ENCODE data around the gene TBC1D22A.

TBC1D22A gene

GRCh38 chr22:47060718-47061117 lies 298.3 kb downstream of the TBC1D22A start:
- DNase-seq (ENCODE audit: low spot score): no peak

GRCh38 chr22:47061226-47061625 lies 298.8 kb downstream of the TBC1D22A start:
- no peak for DNase-seq (ENCODE audit: low spot score)

GRCh38 chr22:47062126-47062525 lies 299.7 kb downstream of the TBC1D22A start:
- no peak for DNase-seq (ENCODE audit: low spot score)

GRCh38 chr22:47063071-47063509 lies 300.6 kb downstream of the TBC1D22A start:
- DNase-seq (ENCODE audit: low spot score): no peak

- no peak for DNase-seq (ENCODE audit: low spot score)
These were observed 301.2 kb downstream of the TBC1D22A start for GRCh38 chr22:47063606-47064005.

- DNase-seq (ENCODE audit: low spot score): no peak
These were observed 301.6 kb downstream of the TBC1D22A start for GRCh38 chr22:47064016-47064415.

- DNase-seq (ENCODE audit: low spot score): no peak
These were observed 302.0 kb downstream of the TBC1D22A start for GRCh38 chr22:47064416-47064815.

GRCh38 chr22:47065756-47066615 lies 303.5 kb downstream of the TBC1D22A start:
- DNase-seq (ENCODE audit: low spot score): no peak

GRCh38 chr22:47066616-47066905 lies 304.1 kb downstream of the TBC1D22A start:
- DNase-seq (ENCODE audit: low spot score): no peak

GRCh38 chr22:47067321-47067890 lies 305.0 kb downstream of the TBC1D22A start:
- DNase-seq (ENCODE audit: low spot score): no peak

- DNase-seq (ENCODE audit: low spot score): no peak
These were observed 305.6 kb downstream of the TBC1D22A start for GRCh38 chr22:47067911-47068625.

- no peak for DNase-seq (ENCODE audit: low spot score)
These were observed 306.2 kb downstream of the TBC1D22A start for GRCh38 chr22:47068626-47068996.

GRCh38 chr22:47069270-47069669 lies 306.8 kb downstream of the TBC1D22A start:
- DNase-seq (ENCODE audit: low spot score): no peak

- no peak for DNase-seq (ENCODE audit: low spot score)
These were observed 308.8 kb downstream of the TBC1D22A start for GRCh38 chr22:47071078-47071806.

GRCh38 chr22:47071807-47072641 lies 309.6 kb downstream of the TBC1D22A start:
- no peak for DNase-seq (ENCODE audit: low spot score)

GRCh38 chr22:47072642-47072967 lies 310.2 kb downstream of the TBC1D22A start:
- no peak for DNase-seq (ENCODE audit: low spot score)

GRCh38 chr22:47073075-47073474 lies 310.6 kb downstream of the TBC1D22A start:
- no peak for DNase-seq (ENCODE audit: low spot score)

GRCh38 chr22:47074105-47074504 lies 311.7 kb downstream of the TBC1D22A start:
- DNase-seq (ENCODE audit: low spot score): no peak

- no peak for DNase-seq (ENCODE audit: low spot score)
These were observed 313.1 kb downstream of the TBC1D22A start for GRCh38 chr22:47075568-47075967.

GRCh38 chr22:47076758-47077157 lies 314.3 kb downstream of the TBC1D22A start:
- no peak for DNase-seq (ENCODE audit: low spot score)

- no peak for DNase-seq (ENCODE audit: low spot score)
These were observed 317.6 kb downstream of the TBC1D22A start for GRCh38 chr22:47080100-47080499.

- DNase-seq (ENCODE audit: low spot score): no peak
These were observed 320.1 kb downstream of the TBC1D22A start for GRCh38 chr22:47082505-47082904.

All from hepatic stellate cell (primary cell).